Loucy (cell line): ENCODE measurements around the gene MEIOSIN.

Source experiments
- CTCF ChIP-seq: fragments of 200-600 bp; sonication (generic); conservative IDR thresholded peaks from 2 replicates; pipeline ENCODE4 v1.5.1; 2014; ENCODE audit warnings: mild to moderate bottlenecking, antibody characterized with exemption, low read length
- EZH2phosphoT487 ChIP-seq: fragments of 200-600 bp; IDR thresholded peaks from 2 replicates; pipeline ENCODE4 v1.6.1; 2018; ENCODE audit warnings: antibody characterized with exemption, mild to moderate bottlenecking, moderate library complexity, borderline replicate concordance

DNA sequence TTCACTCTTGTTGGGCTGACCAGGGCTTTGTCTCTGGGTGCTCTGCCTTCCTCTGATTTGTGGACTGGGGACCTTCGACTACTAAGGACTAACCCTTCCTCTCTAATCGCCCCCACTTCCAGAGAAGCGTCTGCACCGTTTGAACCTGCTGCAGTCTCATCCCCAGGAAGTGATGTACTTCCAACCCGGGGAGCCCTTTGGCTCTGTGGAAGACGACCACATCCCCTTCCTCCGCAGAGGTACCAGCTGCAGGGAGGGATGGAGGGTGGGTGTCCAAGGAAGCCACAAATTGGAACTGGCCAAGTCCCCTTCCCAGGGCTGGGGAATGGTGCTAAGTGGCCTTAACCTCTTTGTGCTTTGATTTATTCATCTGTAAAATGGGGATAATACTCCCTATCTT lies 31.6 kb upstream of the MEIOSIN start:
- TF ChIP-seq CTCF, result no peak
- no peak for TF ChIP-seq EZH2phosphoT487
